ENCODE data around the gene DDTL.

DDTL gene

DNA sequence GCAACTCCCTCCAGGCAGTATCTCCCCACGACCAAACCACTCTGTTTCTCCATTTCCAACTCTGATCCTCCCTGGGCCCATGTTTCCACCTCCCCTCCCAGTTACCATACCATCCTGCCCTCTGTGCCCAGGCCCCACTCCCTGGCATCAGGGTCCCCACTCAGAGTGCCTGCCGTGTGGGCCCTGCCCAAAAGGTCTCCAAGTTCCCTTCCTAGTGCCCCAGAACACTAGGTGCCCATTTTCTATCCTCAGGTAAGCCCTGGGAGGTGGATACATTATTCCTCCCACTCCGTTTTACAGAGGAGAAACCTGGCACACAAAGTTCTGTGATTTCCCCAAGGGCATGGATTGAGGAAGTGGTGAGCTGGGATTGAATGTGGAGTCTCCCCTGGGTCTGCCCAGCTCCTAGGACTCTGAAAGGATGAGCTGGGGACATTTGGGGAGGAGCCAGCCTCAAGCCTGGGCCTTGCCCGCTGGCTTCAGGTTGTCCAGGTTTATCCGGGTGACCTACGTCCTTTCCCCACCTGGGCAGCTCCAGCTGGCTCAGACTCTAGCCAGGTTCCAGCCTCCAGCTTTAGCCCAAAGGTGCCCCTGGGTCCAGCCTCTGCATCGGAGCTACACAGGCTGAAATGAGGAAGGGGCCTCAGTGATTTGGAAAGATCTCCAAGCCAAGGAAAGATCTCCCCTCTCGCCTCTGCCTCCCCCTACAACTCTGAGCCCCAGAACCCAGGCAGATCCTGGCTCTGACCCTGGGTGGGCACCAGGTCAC is 40.7 kb downstream of the DDTL start:
- DNase-seq, result peak in 1 of 2 donors; percentile 27

DNA sequence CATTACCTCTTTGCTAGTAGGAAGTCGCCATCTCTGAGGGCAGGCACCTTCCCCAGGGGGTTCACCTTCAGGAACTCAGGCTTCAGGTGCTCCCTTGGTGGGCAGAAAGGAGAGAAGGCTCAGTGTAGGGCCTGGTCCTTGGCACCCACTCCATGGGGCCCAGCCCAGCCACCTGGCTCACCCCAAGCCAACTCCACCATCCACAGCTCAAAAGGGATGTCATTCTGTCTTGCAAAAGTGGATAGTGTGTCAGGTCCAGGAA is 41.3 kb downstream of the DDTL start:
- no peak for DNase-seq

DNA sequence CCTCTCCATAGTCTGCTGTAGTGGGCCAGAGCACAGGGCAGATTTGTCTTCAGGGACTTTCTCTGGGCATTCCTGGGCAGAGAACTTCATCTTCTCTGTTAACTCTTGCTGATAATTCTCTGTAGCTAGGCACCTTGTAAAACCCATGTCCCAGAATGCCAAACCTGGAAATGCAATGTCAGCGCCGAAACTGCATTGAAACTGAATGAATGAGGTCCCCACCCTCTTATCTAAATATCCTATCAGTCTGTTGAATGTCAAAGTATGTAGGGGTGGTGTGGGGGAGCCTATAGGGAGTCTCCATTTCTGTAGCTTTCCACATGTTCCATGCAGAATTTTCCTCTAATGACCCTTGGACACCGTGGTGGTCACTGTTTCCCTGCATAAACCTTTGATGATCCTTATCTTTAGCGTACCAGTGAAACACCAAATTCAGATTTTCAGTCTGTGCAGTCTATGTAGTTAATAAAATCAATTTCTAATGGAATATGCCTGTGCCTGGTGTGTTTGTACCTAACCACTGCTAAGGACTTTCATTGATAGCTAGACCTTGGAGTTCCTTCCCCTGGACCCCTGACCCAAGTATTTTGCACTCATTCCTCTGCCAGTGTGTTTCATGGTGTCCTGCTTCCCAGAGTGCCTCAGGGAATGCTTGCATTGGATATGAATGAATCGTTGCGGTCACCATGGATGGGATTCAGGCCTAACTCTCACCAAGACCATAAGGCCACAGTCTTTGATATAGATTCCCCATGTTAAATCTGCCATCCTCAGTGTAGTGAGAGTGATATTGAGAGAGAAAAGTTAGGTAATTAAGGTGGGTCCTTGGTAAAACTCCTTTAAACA is 41.9 kb downstream of the DDTL start:
- no peak for DNase-seq

DNA sequence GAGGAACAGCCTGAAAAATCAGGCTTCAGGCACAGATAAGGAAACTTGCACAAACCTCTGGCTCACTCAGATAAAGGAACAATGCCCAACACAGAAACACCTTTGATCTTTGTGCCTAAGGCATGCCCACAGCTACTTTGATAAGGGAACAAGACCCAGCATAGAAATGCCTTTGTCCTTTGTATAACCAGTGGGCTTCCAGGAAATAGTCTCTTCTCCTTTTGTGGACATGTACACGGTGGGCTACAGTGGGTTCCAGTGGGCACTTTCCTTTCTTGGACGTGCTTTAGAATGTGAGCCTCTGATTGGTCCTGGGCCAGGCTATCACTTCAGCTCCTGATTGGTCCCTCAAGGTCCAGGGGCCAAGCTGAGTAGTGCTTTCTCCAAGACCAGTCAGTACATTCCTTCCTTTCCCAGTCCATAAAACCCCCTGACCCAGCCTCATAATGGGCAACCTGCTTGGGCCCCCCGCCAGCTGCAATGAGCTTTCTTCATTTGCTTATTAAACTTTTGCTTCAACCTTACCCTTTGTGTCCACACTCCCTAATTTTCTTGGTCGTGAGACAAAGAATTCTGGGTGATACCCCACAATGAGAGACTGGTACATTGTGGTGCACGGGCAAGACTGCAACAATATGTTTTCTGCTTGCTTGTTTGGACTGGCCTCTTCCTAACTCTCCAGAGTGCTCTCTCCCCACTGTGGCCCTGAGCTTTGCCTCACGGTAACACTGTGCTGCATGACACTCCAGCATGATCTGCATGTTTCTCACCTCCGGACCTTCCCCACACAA is 42.7 kb downstream of the DDTL start:
- DNase-seq, result no peak

GRCh38 chr22:24010018-24010391 is 43.3 kb downstream of the DDTL start:
- no peak for DNase-seq

- DNase-seq, result no peak
Measured at GRCh38 chr22:24011735-24012068, 45.0 kb downstream of the DDTL start.

DNA sequence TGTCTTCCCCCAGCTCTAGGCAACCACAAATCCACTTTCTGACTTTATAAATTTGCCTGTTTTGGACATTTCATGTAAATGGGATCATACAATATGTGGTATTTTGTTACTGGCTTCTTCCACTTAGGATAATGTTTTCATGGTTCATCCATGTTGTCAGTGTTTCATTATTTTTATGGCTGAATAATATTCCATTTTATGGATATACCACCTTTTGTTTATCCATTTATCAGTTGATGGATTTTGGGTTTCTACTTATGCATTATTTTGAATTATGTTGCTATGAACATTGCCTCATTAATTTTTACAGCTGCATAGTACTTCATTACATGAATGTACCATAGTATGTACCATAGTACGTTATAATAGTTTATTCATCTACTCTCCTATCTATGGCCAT is 49.5 kb downstream of the DDTL start:
- no peak for DNase-seq

DNA sequence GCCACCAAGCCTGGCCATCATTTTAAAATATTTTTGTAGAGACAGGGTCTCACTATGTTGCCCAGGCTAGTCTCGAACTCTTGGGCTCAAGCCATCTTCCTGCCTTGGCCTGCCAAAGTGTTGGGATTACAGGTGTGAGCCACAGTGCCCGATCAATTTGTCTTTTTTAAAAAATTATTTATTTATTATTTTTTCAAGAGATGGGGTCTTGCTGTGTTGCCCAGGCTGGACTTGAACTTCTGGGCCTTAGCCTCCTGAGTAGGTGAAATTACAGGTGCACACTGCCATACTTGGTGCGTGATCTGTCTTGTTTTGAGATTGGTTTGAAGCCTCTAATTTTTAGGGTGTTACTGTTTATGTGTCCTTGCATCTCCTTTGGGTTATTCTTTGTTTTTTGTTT is 54.6 kb downstream of the DDTL start:
- no peak for DNase-seq

Data from inflammatory macrophage treated with lipopolysaccharide for 1 hour (primary cell).